BLaER1 (cell line): ENCODE results near the gene C20orf141.
"Not testable (repeated sequence)": the region's sequence is repeated elsewhere in the genome, so short reads cannot be mapped to it uniquely, and the experiment has no call there.

Source experiments
- H3K27ac ChIP-seq: shearing (Covaris generic); formaldehyde crosslinking; 2 replicates; pipeline ENCODE4 v1.8.1; 2022
- H3K27me3 ChIP-seq: shearing (Covaris generic); formaldehyde crosslinking; 2 replicates; pipeline ENCODE4 v1.8.1; 2022
- H3K36me3 ChIP-seq: shearing (Covaris generic); formaldehyde crosslinking; 2 replicates; pipeline ENCODE4 v1.8.1; 2022
- H3K4me1 ChIP-seq: shearing (Covaris generic); formaldehyde crosslinking; 2 replicates; pipeline ENCODE4 v1.8.1; 2022
- H3K4me2 ChIP-seq: shearing (Covaris generic); formaldehyde crosslinking; 2 replicates; pipeline ENCODE4 v1.8.1; 2022
- H3K4me3 ChIP-seq: shearing (Covaris generic); formaldehyde crosslinking; 2 replicates; pipeline ENCODE4 v1.8.1; 2022
- H3K9ac ChIP-seq: shearing (Covaris generic); formaldehyde crosslinking; 2 replicates; pipeline ENCODE4 v1.8.1; 2022
- H3K9me3 ChIP-seq: shearing (Covaris generic); formaldehyde crosslinking; 2 replicates; pipeline ENCODE4 v1.8.1; 2022
- H4K20me1 ChIP-seq: shearing (Covaris generic); formaldehyde crosslinking; 2 replicates; pipeline ENCODE4 v1.8.1; 2022
- Cebpa-rat ChIP-seq: shearing (Covaris generic); IDR thresholded peaks from 2 replicates; pipeline ENCODE4 v1.8.1; 2022

Gene C20orf141, protein sequence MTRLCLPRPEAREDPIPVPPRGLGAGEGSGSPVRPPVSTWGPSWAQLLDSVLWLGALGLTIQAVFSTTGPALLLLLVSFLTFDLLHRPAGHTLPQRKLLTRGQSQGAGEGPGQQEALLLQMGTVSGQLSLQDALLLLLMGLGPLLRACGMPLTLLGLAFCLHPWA

DNA sequence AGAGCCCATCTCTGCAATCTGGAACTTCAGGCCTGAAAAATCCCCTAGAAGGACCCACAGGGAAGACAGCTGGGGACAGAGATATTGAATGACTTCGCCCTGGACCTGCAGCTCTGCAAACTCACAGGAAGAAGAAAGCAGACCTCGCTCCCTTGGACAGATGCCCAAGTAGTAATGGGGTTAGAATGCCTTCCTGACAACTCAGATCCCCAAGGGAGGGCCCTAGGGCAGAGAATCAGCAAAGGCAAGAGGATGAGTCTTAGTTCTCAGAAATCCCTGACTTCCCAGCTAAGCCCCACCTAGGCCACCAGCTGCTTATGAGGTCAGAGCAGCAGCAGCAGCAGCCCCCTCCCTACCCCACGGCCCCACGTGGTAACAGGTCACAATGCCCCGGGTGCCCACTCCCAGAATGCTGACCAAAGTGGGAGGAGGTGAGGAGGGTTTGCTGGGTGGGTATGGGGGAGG, at the start of gene C20orf141:
Gene C20orf141 (plus strand): TSS at position 401 of the 465 bp plus-strand sequence. CDS start 198 bp downstream, outside the sequence.
- no peak for TF ChIP-seq Cebpa-rat
- no peaks in the 10 kb centered on the region for H3K36me3 ChIP-seq
- H3K27ac ChIP-seq, result no peak within 1 kb of the TSS
- H3K27me3 ChIP-seq, result no peaks in the 10 kb centered on the region
- H3K9ac ChIP-seq, result no peak within 1 kb of the TSS
- H3K9me3 ChIP-seq, result peaks cover 12% of the 10 kb centered on the region
- H4K20me1 ChIP-seq, result no peaks in the 10 kb centered on the region
- H3K4me3 ChIP-seq, result no peak within 1 kb of the TSS
- H3K4me1 ChIP-seq, result peaks cover 40% of the 10 kb centered on the region
- peak within 1 kb of the TSS; percentile 59 for H3K4me2 ChIP-seq

DNA sequence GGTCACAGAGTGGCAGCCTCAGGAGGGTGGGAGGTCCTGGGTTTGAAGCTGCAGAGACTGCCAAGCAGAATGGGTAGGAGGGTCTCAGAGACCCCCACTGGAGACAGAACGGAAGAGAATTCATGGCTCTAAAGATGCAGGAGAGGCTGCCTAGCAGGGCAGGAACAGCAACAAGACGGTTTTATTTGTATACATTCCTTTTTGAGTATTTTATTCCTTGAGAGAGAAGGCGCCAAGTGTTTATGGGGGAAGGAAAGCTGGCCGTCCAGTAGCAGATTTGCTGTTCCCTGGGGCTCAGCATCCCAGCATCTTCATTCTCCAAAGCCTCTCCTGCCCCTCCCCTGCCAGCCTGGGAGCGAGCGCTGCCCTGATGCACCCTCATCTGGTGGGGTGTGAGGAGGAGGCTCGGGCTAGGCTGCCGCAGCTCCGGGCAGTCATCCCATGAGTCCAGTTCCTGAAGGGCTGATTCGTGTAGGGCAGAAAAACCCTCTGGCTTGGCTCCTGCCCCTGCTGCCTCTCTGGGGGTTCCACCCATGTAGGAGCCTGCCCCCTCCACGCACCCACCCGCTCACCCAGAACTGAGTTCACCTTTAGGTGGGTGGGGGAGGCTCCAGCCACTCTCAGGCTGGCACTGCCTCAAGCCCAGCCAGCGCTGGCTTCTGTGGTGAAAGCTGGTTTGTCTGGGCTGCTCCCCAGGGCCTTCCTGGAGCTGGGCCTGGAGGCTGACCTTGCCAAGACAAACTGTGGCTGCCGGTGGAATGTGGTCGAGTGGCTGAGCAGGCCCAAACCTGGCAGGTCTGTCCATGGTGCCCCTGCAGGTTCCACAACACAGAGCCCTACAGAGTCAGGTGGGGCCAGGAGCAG, 46.8 kb upstream of the C20orf141 start:
- Histone ChIP-seq H3K4me1 (peaks cover 16% of the 10 kb centered on the region; the same call in 1 of the 2 replicates), H3K27ac (no peak overlapping the region)
- no peak for TF ChIP-seq Cebpa-rat

DNA sequence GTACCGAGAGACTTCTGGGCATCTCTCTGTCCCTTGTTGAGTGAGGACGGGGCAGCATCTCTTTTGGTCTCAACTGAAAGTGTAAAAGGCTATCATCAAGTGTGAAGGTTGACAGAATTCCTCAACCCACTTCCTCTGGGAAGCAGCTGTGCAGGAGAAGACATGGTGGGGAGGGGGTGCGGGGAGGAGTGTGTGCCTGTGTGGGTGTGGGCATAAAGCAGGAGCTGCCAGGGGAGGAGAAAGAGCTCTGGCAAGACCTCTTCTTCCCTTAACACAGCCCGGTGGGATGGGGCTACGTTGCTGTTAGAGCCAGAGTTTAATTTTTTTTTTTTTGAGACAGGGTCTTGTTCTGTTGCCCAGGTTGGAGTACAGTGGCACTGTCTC, 46.2 kb upstream of the C20orf141 start:
- peaks cover 16% of the 10 kb centered on the region; the same call in 1 of the 2 replicates for H3K4me1 ChIP-seq
- H3K9me3 ChIP-seq, result no peaks in the 10 kb centered on the region
- no peak overlapping the region for H3K4me3 ChIP-seq
- no peak for TF ChIP-seq Cebpa-rat
- H3K36me3 ChIP-seq, result no peaks in the 10 kb centered on the region
- 0 out of 2 replicates have a peak overlapping the region, but pooled peaks have one; percentile 9 for H3K4me2 ChIP-seq
- H3K9ac ChIP-seq, result no peak overlapping the region
- H3K27ac ChIP-seq, result no peak overlapping the region
- no peaks in the 10 kb centered on the region for H4K20me1 ChIP-seq
- no peaks in the 10 kb centered on the region for H3K27me3 ChIP-seq

More for the DNA sequence above, 46.8 kb upstream of the C20orf141 start:
- 0 out of 2 replicates have a peak overlapping the region, but pooled peaks have one; percentile 9 for H3K4me2 ChIP-seq
- H3K9me3 ChIP-seq, result no peaks in the 10 kb centered on the region
- H3K4me3 ChIP-seq, result no peak overlapping the region
- H3K9ac ChIP-seq, result no peak overlapping the region
- H4K20me1 ChIP-seq, result no peaks in the 10 kb centered on the region
- no peaks in the 10 kb centered on the region for H3K36me3 ChIP-seq
- no peaks in the 10 kb centered on the region for H3K27me3 ChIP-seq

DNA sequence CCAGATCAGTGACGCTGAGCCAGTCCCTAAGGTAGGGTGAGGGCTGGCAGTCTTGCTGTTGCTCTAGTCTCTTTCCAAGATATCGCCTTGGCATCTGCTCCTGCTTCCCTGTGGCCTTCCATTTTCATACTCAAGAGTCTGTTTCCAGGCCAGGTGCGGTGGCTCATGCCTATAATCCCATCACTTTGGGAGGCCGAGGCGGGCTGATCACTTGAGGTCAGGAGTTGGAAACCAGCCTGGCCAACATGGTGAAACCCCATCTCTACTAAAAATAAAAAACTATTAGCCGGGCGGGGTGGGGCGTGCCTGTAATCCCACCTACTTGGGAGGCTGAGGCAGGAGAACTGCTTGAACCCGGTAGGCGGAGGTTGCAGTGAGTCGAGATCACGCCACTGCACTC, 44.7 kb upstream of the C20orf141 start:
- not testable (repeated sequence) for H4K20me1 ChIP-seq, H3K27me3 ChIP-seq, H3K9ac ChIP-seq, H3K27ac ChIP-seq, H3K4me3 ChIP-seq, H3K36me3 ChIP-seq, H3K4me2 ChIP-seq, H3K9me3 ChIP-seq
- peaks cover 16% of the 10 kb centered on the region; the same call in 1 of the 2 replicates for H3K4me1 ChIP-seq

DNA sequence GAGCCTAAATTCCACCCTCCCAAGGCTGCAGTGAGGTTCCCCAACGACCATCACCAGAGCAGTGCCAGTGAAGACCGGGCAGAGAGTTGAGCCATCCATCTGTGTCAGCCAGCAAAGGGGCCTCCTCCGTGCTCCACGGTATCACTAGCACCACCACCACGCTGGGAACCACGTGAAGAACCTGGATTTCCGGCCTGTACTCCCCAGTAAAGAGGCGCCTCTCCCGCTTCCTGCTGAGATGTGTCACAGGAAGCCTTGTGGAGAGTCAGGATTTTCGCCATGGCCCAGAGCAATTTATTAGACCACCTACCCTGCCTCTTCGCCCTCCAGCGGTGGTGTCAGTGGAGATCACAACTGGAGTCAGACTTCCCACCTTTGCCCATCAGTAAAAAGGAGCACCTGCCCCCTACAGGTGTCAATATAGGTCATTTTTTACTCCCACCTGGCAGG, 43.1 kb upstream of the C20orf141 start:
- Histone ChIP-seq H3K27me3 (no peaks in the 10 kb centered on the region), H3K36me3 (no peaks in the 10 kb centered on the region), H4K20me1 (no peaks in the 10 kb centered on the region), H3K4me3 (no peak overlapping the region), H3K4me2 (no peak overlapping the region), H3K27ac (no peak overlapping the region), H3K9me3 (peaks cover 12% of the 10 kb centered on the region), H3K9ac (no peak overlapping the region), H3K4me1 (peaks cover 16% of the 10 kb centered on the region; the same call in 1 of the 2 replicates)
- no peak for TF ChIP-seq Cebpa-rat

DNA sequence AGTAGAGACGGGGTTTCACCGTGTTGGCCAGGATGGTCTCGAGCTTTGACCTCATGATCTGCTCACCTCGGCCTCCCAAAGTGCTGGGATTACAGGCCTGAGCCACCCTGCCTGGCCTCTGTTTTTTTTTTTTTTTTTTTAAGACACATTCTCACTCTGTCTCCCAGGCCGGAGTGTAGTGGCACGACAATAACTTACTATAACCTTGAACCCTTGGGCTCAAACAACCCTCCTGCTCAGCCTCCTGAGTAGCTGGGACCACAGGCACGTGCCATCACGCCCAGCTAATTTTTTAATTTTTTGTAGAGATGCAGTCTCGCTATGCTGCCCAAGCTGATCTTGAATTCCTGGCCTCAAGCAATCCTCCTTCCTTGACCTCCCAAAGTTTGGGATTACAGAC, 41.0 kb upstream of the C20orf141 start:
- H3K27me3 ChIP-seq, result no peaks in the 10 kb centered on the region
- H4K20me1 ChIP-seq, result no peaks in the 10 kb centered on the region
- H3K36me3 ChIP-seq, result no peaks in the 10 kb centered on the region
- no peak overlapping the region for H3K9ac ChIP-seq
- H3K4me3 ChIP-seq, result no peak overlapping the region
- no peak for TF ChIP-seq Cebpa-rat
- H3K27ac ChIP-seq, result no peak overlapping the region
- peaks cover 8% of the 10 kb centered on the region; the same call in 1 of the 2 replicates for H3K4me1 ChIP-seq
- no peak overlapping the region for H3K4me2 ChIP-seq
- H3K9me3 ChIP-seq, result peaks cover 12% of the 10 kb centered on the region

DNA sequence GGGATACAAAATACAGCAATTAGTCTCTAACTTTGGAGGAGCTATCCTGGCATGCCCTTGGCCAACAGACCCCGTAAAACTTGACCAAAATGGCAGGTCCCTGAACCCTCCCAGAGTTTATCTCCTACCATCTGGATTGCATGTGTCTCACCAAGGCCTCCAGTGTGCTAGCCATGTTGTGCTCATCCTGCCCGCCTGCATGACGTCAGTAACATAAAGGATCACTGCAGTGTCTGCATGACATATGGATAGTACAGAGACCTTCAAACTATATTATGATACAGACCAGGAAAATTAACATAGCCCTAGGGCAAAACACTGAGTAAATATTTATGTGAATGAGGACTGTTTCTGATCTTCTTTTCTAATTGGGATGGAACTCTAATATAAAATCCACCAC, 39.6 kb upstream of the C20orf141 start:
- no peak for TF ChIP-seq Cebpa-rat
- Histone ChIP-seq H3K4me3 (no peak overlapping the region), H3K36me3 (no peaks in the 10 kb centered on the region), H3K27me3 (no peaks in the 10 kb centered on the region), H3K9me3 (peaks cover 12% of the 10 kb centered on the region), H3K27ac (no peak overlapping the region), H3K4me1 (peaks cover 8% of the 10 kb centered on the region; the same call in 1 of the 2 replicates), H4K20me1 (no peaks in the 10 kb centered on the region), H3K4me2 (no peak overlapping the region), H3K9ac (no peak overlapping the region)

DNA sequence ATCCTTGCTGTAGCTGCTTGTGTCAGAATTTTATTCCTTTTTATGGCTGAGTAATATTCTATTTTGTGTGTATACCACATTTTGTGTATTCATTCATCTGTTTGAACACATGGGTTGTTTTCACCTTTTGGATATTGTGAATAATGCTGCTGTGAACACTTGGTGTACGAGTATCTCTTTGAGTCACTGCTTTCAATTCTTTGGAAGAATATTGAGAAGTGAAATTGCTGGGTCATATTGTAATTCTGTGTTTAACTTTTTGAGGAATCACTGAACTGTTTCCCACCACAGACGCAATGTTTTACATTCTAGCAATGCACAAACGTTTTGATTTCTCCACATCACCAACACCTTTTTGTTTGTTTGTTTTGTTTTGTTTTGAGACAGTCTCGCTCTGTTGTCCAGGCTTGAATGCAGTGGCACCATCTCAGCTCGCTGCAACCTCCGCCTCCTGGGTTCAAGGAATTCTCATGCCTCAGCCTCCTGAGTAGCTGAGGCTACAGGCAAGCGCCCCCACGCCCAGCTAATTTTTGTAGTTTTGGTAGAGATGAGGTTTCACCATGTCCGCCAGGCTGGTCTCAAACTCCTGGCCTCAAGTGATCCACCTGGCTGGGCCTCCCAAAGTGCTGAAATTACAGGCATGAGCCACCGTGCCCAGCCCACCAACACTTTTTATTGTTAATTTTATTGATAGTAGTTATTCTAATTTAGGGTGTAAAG, 36.0 kb upstream of the C20orf141 start:
- no peak for TF ChIP-seq Cebpa-rat
- no peak overlapping the region for H3K4me3 ChIP-seq
- no peaks in the 10 kb centered on the region for H3K4me1 ChIP-seq
- H3K27me3 ChIP-seq, result no peaks in the 10 kb centered on the region
- no peaks in the 10 kb centered on the region for H3K36me3 ChIP-seq
- H3K4me2 ChIP-seq, result no peak overlapping the region
- no peak overlapping the region for H3K27ac ChIP-seq
- H3K9ac ChIP-seq, result no peak overlapping the region
- H3K9me3 ChIP-seq, result peaks cover 12% of the 10 kb centered on the region
- no peaks in the 10 kb centered on the region for H4K20me1 ChIP-seq

DNA sequence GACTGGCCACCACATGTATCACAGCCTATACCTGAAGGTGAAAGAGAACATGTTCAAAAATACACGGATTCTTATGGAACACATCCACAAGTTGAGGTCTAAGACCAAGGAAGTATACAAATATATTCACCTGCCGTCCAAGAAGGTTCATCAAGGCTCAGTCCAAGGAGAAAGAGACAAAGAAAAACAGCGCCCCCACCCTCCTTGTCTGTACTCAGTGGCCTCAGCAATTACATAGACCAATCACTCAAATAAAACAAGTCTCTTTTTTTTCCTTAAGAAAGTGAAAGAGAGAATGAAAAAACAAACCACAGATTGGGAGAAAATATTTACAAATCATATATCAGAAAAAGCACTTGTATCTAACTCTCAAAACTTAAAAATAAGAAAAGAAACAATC, 33.8 kb upstream of the C20orf141 start:
- Histone ChIP-seq H3K27me3 (no peaks in the 10 kb centered on the region), H3K4me1 (no peaks in the 10 kb centered on the region), H3K27ac (no peak overlapping the region), H3K9ac (no peak overlapping the region), H4K20me1 (no peaks in the 10 kb centered on the region), H3K36me3 (no peaks in the 10 kb centered on the region), H3K4me3 (no peak overlapping the region), H3K4me2 (no peak overlapping the region), H3K9me3 (peaks cover 3% of the 10 kb centered on the region)
- TF ChIP-seq Cebpa-rat, result no peak
